Measurements from ENCODE around the gene OOEP.

DNA sequence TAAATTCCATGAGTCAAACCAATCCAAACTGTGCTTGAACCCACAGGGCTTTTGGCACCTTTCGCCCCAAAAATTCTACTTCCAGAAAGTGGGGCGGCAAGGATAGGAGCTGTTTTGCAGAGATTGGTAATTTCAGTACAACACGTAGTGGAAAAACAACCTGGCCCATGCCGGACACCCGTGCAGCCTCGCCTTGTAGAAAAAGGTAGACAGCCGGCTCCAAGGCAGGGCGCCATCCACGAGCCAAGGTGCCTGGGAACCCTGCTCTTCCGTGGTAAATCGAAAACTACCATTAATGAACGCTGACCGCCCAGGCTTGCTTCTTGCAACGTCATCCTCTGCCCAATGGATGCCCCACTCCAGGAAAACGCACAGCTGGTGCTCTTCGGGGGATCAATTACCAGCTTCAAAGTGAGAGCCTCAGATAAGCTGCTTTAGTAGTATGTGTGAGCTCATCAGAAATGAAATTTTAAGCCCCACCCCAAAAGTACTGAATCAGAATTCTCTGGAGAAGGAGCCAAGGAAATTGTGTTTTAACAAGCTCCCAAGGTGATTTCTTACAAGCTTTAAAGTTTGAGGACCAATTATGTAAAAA lies 1.8 kb downstream of the OOEP start:
- TF ChIP-seq, protein P1, sequence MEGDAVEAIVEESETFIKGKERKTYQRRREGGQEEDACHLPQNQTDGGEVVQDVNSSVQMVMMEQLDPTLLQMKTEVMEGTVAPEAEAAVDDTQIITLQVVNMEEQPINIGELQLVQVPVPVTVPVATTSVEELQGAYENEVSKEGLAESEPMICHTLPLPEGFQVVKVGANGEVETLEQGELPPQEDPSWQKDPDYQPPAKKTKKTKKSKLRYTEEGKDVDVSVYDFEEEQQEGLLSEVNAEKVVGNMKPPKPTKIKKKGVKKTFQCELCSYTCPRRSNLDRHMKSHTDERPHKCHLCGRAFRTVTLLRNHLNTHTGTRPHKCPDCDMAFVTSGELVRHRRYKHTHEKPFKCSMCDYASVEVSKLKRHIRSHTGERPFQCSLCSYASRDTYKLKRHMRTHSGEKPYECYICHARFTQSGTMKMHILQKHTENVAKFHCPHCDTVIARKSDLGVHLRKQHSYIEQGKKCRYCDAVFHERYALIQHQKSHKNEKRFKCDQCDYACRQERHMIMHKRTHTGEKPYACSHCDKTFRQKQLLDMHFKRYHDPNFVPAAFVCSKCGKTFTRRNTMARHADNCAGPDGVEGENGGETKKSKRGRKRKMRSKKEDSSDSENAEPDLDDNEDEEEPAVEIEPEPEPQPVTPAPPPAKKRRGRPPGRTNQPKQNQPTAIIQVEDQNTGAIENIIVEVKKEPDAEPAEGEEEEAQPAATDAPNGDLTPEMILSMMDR (IDR thresholded peaks at IDR 0.05), result no peak
- no peak for TF ChIP-seq POLR2A (IDR thresholded peaks at IDR 0.05)
